Activated CD4-positive, alpha-beta T cell treated with anti-CD3 and anti-CD28 coated beads, Interleukin-10, Interleukin-2, amounts not matched to agents 100 ng/mL and 50 ng/mL, durations not matched to agents 16 hours and 8 hours (primary cell): Measurements from ENCODE around the gene TAS2R1.

Source experiments
- DNase-seq: peaks from one replicate; pipeline ENCODE4 v3.0.0-alpha.2; 2020

TAS2R1 gene, protein sequence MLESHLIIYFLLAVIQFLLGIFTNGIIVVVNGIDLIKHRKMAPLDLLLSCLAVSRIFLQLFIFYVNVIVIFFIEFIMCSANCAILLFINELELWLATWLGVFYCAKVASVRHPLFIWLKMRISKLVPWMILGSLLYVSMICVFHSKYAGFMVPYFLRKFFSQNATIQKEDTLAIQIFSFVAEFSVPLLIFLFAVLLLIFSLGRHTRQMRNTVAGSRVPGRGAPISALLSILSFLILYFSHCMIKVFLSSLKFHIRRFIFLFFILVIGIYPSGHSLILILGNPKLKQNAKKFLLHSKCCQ

GRCh38 chr5:9630251-9630650 lies at the start of gene TAS2R1:
Gene TAS2R1 (minus strand): TSS chr5:9630351. CDS start chr5:9630032, 319 bp downstream.
- no peak for DNase-seq

DNA sequence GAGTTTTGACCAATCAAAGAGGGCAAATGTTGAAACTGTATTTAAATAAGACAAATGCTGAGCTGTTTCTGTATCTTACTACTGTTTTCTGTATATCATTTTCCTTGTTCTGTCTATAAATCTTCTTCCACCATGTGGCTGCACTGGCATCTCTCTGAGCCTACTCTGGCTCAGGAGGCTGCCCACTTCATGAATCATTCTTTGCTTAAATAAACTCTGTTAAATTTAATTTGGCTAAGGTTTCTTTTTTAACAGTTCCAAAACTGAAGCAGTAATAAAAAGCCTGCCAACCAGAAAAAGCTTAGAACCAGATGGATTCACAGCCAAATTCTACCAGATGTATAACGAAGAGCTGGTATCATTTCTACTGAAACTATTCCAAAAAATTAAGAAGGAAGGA lies 40.2 kb upstream of the TAS2R1 start:
- DNase-seq: no peak

DNA sequence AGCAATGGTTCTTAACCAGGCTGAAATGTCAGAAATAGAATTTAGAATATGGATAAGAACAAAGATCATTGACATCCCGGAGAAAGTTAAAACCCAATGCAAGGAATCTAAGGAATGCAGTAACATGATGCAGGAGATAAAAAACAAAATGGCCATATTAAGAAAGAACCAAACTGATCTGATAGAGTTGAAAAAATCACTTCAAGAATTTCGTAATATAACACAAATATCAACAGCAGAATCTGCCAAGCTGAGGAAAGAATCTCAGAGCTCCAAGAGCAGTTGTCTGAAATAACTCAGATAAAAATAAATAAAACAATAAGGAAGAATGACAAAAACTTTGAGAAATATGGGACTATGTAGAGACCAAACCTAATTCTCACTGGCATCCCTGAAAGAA lies 37.8 kb upstream of the TAS2R1 start:
- DNase-seq: no peak

- DNase-seq: no peak
These were observed 33.7 kb upstream of the TAS2R1 start for GRCh38 chr5:9663891-9664290.

DNA sequence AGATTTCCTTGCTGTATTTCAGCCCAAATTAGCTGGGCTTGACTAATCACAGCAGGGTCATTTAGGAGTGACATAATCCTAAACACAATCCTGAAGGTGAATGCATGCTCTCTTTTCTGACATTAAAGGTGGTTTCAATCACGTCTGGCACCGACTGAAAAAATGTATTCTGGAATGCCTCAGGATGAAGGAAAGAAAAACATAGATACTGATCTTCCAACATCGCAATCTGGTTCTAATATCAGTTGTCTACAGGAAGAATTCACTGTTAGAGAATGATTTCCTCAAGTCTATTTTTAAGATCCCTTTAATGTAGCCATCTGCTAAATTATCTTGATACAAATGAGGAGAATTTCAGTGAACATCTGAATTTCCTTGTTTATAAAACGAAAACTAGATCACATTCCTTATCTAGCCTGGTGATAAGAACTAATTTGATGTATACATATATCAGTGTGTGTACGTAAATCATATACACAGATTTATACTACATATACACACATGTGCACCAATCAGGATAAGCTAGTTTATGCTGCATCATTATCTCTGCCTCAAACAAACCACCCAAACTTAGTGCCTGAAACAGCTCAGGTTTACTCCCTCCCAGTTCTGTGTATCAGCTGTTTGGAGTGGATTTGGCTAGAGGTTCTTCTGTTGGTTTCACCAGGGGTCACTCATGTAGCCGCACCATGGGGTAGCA lies 31.3 kb upstream of the TAS2R1 start:
- DNase-seq: no peak

DNA sequence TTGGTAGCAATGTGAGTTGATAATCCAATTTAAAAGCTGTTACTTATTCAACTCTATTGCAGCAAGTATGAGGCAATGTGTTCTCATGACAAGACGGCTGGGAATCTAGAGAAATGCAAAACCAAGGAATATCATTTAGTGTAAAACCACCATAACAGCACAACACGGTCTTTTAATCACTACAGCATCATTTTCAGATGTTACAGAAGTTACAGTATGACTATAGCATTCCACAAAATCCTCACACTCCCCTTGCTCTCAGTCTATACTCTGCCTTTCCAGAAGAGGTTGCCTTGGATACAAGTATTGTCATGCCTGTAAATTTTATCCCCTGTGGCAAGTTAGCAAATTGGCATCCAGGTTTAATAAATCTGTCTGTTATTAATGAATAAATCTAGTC lies 28.6 kb upstream of the TAS2R1 start:
- DNase-seq: no peak

- no peak for DNase-seq
These were observed 27.7 kb upstream of the TAS2R1 start for GRCh38 chr5:9657819-9658218.

DNA sequence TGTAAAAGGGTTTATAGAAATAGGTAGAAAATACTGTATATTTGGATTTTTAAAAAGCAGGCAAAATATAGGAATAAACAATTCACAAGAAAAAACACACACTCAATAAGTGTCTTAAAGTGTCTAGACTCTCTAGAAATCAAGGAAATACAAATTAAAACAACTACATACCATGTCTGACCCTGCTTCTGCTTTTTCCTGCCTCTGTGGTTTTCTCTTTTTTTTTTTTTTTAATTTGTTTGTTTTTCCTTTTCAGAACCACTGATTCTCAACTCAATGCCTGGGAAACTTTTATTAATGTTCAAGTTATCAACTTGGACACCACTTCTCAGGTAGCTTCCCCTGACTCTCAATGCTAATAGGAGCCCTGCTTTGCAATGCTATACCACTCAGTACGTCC lies 25.5 kb upstream of the TAS2R1 start:
- no peak for DNase-seq

GRCh38 chr5:9654886-9655285 lies 24.7 kb upstream of the TAS2R1 start:
- no peak for DNase-seq

- DNase-seq: no peak
These were observed 23.7 kb upstream of the TAS2R1 start for GRCh38 chr5:9653811-9654210.

GRCh38 chr5:9653061-9653460 lies 22.9 kb upstream of the TAS2R1 start:
- DNase-seq: no peak

DNA sequence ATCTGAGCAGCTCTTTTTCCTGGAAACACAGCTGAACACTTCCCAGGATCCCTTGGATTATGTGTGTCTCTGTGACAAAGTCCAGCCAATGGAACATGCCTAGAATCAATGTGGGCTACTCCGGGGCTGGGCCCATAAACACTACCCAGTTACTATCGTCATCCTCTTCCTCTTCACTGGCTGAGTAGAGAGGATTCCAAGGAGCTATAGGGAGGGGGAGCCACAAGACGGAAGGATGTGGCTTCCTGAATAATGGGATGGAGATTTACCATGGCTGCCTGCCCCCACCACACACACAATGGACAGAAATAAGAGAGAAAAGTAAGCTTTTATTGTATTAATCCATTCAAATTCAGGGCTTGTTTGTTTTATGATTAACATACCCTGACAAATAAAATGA lies 22.1 kb upstream of the TAS2R1 start:
- DNase-seq: no peak

GRCh38 chr5:9646843-9647242 lies 16.7 kb upstream of the TAS2R1 start:
- no peak for DNase-seq

DNA sequence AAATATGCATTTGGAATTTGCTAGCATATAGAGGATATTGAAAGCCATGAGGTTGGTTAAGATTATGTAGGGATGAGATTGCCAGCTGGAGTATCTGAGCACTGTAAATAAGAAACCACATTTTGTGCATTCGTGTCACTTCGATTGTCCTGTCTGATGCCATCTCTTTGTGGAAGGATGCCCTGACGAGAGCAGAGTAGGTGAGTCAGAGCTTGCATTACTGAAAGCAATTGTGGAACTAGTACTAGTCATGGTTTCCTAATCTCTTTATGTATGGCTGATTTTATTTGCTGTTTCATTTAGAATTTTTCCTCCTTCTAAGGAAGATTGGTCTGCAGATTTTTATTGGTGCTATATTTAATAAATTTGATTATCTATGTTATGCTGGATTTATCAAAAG lies 14.5 kb upstream of the TAS2R1 start:
- no peak for DNase-seq

DNA sequence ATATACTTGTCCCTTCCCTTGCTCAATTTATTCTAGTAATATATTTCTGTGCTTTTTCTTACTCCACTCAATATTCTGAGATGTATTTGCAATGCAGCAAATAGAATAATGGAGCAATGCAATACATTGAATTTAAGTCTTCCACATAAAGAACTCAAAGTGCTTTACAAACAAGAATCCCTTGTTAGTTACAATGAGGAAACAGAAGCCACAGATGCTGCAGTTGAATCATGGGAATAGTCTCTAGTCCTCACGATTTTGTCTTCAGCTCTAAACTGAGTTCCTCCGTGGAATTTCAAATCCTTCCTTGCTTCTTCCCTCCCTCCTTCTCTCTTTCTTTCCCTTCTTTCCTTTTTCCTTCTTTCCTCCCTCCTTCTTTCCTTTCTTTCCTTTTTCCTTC lies 12.5 kb upstream of the TAS2R1 start:
- DNase-seq: no peak

DNA sequence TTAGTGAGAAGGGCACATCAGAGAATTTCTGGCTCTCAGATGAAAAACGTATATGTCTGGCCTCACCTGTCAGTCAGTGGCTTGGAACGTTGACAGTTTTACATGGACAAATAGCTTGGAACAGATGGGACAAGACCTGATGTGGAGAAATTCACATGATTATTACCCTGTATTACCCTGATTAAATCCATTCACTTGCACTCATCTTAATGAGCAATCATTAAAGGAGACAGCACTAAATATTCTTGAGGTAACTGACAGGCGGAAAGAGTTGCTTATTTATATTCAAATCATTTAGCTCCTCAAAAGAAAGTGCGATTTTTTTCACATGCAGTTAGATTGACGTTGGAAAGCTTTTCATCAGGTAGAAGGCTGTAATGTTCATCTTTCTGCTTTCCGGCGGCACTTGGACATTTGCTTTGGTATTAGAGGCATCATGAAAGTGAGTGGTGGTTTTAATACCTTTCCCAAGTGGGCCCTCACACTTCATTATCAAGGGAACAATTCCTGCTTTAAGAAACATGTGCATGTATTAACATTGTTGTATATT lies 11.7 kb upstream of the TAS2R1 start:
- DNase-seq: no peak

- DNase-seq: no peak
These were observed 2.3 kb upstream of the TAS2R1 start for GRCh38 chr5:9632495-9632894.

GRCh38 chr5:9627541-9627940 lies 2.6 kb downstream of the TAS2R1 start:
- DNase-seq: no peak

GRCh38 chr5:9626955-9627354 lies 3.2 kb downstream of the TAS2R1 start:
- DNase-seq: no peak

GRCh38 chr5:9625731-9626130 lies 4.4 kb downstream of the TAS2R1 start:
- DNase-seq: no peak

GRCh38 chr5:9625286-9625685 lies 4.9 kb downstream of the TAS2R1 start:
- DNase-seq: no peak

- no peak for DNase-seq
These were observed 5.8 kb downstream of the TAS2R1 start for GRCh38 chr5:9624196-9624947.

DNA sequence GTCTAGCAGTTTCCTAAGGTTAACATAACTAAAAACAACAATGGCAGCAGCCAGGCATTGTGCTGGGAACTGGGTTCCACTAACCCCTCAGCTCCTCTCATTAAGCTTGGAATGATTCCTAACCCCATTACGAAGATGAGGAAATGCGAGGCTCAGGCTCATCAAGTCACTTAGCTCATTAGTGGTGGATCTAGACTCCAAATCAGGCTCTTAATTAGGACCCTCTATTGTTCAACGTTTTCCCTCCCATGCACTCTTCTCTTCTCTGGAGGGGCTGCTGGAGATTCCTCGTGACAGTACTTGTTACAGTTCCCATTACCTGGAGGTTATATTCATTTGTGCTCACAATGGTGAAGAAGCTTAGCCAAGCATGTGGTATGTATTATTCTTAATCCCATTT lies 6.5 kb downstream of the TAS2R1 start:
- no peak for DNase-seq

GRCh38 chr5:9622971-9623421 lies 7.2 kb downstream of the TAS2R1 start:
- DNase-seq: no peak
